Duodenal mucosa (tissue), 2 donors: ENCODE data around the gene GRIFIN.

Experiments used
- H3K27ac ChIP-seq: one replicate; pipeline ENCODE4 v1.7.0; 2013; ENCODE audit warnings: low read depth, low read length
- H3K27me3 ChIP-seq, 2 donors: one replicate each; pipeline ENCODE4 v1.7.0; 2013; ENCODE audit warnings: low read length in 2 of 2, control low read depth in 1 of 2; ENCODE audit not compliant: insufficient read depth in 2 of 2, control insufficient read depth in 1 of 2
- H3K36me3 ChIP-seq, 2 donors: one replicate each; pipeline ENCODE4 v1.7.0; 2013; ENCODE audit warnings: low read length in 2 of 2, control low read depth in 1 of 2; ENCODE audit not compliant: insufficient read depth in 2 of 2, control insufficient read depth in 1 of 2
- H3K4me1 ChIP-seq, 2 donors: one replicate each; pipeline ENCODE4 v1.7.0; 2013; ENCODE audit warnings: low read length in 2 of 2, control low read depth in 1 of 2; ENCODE audit not compliant: insufficient read depth in 2 of 2, control insufficient read depth in 1 of 2
- H3K4me3 ChIP-seq, 2 donors: one replicate each; pipeline ENCODE4 v1.7.0; 2013; ENCODE audit warnings: low read length in 2 of 2, low read depth in 1 of 2
- H3K9ac ChIP-seq, 2 donors: one replicate each; pipeline ENCODE4 v1.7.0; 2013; ENCODE audit warnings: low read length in 2 of 2, low read depth in 1 of 2
- H3K9me3 ChIP-seq, 2 donors: one replicate each; pipeline ENCODE4 v1.7.0; 2013; ENCODE audit warnings: low read length in 2 of 2, control low read depth in 1 of 2; ENCODE audit not compliant: control insufficient read depth in 1 of 2

Gene GRIFIN

DNA sequence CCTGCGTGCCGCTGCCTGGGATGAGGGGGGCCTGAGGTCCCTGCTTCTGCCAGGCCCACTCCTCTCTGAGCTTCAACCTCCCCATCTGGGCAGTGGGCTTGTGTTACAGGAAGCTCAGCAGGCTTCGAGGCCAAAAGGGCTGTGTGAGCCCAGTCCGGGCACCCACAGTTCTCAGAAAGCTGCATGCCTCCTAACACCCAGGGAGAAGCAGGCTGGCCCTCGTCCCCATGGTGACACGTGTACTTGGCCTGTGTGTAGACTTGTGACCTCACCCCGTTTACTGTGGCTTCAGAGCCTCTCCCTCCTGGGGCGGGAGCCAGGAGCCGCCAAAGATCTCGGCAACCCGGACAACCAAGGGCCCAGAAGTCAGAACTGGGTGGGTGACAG lies 2.2 kb upstream of the GRIFIN start:
- Histone ChIP-seq H3K27ac (no peak overlapping the region), H3K27me3 (peaks cover 4% of the 10 kb centered on the region in 2 donors), H3K36me3 (no peaks in the 10 kb centered on the region), H3K9ac (peak overlapping the region in 1 of 2 donors; percentile 23), H3K4me3 (no peak overlapping the region), H3K4me1 (peaks cover 24 to 26% of the 10 kb centered on the region in 2 donors), H3K9me3 (peaks cover 4 to 8% of the 10 kb centered on the region in 2 donors)

DNA sequence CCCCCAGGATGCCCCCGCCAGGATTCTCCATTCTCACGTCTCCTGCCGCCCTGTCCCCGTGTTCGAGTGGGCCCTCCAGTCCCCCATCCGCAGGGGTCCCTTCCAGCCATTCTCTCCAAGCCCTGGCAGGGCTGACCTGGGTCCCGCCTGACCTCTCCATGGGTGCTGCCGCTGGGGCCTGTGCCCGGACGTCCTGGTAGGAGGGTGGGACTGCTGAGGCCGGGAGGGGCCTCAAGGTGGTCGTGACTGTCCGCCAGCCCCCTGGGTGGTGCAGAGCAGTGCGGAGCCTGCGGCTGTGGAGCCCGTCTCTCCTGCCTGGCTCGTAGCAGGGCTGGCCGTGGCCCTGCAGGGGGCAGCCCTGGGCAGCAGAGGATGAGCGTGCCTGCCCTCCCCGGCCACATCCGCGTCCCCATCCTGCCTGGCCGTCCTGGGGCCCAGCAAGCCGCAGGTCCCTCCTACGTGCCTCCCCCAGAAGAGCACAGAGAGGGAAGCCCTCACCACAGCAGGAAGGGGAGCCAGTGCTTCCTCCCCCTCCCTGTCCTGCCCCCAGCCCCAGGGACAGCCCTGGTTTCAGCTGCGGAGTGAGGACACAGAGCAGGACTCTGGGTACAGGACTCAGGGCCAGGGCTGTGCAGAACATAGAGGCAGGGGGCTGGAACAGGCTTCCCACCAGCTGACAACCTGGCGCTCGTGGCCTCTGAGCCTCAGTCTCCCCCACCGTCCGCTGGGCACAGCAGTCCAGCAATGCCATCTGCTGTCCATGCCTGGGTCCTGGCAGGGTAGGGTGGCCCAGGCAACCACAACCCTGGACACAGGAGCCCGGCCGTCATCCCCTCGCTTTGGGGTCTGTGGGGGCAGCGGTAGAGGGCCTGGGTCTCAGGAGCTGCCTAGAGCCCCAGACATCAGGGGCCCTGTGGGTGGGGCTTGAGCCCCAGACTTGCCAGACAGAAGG lies 1.5 kb upstream of the GRIFIN start:
- H3K27me3 ChIP-seq = peaks cover 4% of the 10 kb centered on the region in 2 donors
- H3K4me3 ChIP-seq = no peak overlapping the region
- no peaks in the 10 kb centered on the region for H3K36me3 ChIP-seq
- H3K9ac ChIP-seq = peak overlapping the region in 1 of 2 donors; percentile 23
- H3K27ac ChIP-seq = no peak overlapping the region
- peaks cover 24 to 26% of the 10 kb centered on the region in 2 donors for H3K4me1 ChIP-seq
- peaks cover 0 to 2% of the 10 kb centered on the region in 2 donors for H3K9me3 ChIP-seq

DNA sequence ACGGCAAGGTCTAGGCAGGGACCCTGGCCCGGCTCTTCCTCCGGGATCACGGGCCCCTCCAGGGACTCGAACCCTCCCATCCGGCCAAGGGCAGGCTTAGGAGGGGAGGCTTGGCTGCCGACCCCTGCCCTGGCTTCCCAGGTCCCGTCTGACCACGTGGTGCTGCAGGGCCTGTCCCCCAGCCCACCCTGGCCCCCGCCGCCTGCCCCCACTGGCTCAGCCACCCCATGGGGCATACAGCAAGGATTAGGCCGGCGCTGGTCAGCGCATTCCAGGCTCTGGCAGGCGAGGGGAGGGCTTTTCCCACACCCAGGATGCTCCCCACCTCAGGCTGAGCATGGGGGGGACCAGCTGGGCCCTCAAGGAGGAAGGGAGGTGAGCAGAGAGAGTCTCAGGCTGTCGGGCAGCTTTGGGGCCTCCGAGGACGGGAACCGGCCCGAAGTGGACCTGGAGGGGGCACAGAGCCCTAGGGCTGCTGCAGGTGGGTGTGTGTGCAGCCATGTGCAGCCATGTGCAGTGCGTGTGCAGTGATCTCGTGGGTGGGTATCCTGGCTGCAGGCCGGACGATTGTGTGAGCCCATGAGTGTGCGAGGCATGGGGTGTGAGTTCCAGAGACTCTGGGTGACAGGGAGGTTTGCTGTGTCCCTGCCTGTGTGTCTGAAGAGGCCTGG lies 713 bp upstream of the GRIFIN start:
- Histone ChIP-seq H3K9me3 (no peaks in the 10 kb centered on the region), H3K4me3 (no peak overlapping the region), H3K36me3 (no peaks in the 10 kb centered on the region), H3K9ac (no peak overlapping the region), H3K4me1 (peaks cover 24 to 26% of the 10 kb centered on the region in 2 donors), H3K27ac (no peak overlapping the region), H3K27me3 (peaks cover 4% of the 10 kb centered on the region in 2 donors)

DNA sequence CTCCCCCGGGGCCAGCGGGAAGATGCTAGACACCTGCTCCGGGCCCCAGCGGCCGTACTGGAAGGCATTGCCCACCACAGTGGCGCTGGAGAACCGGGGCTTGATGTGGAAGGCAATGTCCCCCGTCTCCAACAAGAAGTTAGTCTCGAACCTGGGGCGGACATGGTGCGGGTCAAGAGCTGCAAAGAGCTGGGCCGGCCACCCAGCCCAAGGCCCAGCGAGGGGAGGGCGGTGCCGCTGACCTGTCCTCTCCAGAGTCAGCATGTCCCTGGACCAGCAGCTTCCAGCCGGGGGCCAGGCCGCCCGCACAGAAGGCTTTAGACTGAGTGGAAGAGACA lies 551 bp downstream of the GRIFIN start:
- Histone ChIP-seq H3K4me3 (no peak overlapping the region), H3K27me3 (peaks cover 0 to 5% of the 10 kb centered on the region in 2 donors), H3K9me3 (no peaks in the 10 kb centered on the region), H3K36me3 (no peaks in the 10 kb centered on the region), H3K27ac (no peak overlapping the region), H3K9ac (no peak overlapping the region), H3K4me1 (peaks cover 24 to 29% of the 10 kb centered on the region in 2 donors)

DNA sequence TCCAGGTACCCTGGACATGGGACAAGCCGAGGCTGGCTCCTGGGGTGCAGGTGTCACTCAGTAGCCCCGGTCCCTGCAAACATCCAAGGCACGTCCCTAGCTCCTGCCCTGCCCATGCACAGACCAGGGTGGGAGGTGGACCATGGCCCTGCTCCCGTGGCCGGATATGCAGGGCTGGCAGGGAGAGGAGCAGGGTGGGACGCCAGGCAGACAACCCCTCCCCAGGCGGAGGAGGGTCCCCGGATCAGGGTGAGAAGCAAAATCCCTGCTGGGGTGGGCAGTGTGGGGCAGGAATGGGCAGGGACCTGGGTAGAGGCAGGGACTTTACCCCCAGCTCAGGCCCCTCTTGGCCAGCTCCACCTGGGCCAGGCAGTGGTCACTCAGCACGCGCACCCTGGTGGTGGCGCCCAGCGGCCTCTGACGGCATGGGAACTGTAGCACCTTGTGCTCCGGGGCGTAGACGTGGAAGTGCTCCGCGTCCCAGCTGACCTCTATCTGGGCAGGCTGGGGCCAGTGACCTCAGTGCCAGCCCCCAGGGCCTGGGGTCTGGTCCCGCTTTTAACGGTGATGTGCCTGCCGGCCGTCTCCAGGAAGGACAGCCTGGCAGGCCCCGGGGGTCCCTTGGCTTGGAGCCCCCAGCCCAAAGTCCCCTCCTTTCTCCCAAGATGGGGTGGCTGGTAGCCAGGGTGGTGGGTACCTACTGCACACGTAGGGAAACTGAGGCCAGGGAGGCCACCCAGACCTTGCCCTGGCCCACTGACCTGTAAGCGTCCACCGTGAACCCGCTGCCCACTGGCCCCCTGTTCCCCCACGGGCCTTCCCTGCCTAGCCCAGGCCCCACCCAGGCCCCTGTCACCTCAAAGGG lies 1.2 kb downstream of the GRIFIN start:
- H3K27me3 ChIP-seq = peaks cover 0 to 11% of the 10 kb centered on the region in 2 donors
- H3K27ac ChIP-seq = no peak overlapping the region
- no peaks in the 10 kb centered on the region for H3K9me3 ChIP-seq

DNA sequence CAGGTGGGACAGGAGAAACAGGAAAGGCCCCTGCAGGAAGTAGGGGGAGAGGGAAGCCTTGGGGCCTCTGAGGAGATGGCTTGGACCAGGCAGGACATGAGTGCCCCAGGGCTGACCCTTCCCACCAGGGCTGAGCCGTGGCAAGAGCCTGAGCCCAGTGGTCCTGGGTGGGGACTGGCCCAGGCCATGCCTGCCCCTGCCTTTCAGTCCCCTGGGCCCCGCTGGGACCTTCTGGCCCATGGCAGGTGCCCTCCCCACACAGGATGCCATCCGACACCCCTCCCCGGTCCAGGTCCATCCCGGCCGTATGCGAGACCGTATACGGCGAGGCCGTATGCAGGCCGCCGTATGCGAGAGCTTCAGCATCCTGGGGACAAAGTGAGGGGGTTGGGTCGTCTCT lies 2.0 kb downstream of the GRIFIN start:
- H3K9me3 ChIP-seq = no peaks in the 10 kb centered on the region
- H3K27ac ChIP-seq = no peak overlapping the region
- peaks cover 24 to 29% of the 10 kb centered on the region in 2 donors for H3K4me1 ChIP-seq
- peaks cover 0 to 10% of the 10 kb centered on the region in 2 donors for H3K27me3 ChIP-seq
- H3K9ac ChIP-seq = no peak overlapping the region
- no peaks in the 10 kb centered on the region for H3K36me3 ChIP-seq
- H3K4me3 ChIP-seq = no peak overlapping the region

More for the DNA sequence above, 1.2 kb downstream of the GRIFIN start:
- no peaks in the 10 kb centered on the region for H3K36me3 ChIP-seq
- peaks cover 24 to 29% of the 10 kb centered on the region in 2 donors for H3K4me1 ChIP-seq
- no peak overlapping the region for H3K9ac ChIP-seq
- H3K4me3 ChIP-seq = no peak overlapping the region

DNA sequence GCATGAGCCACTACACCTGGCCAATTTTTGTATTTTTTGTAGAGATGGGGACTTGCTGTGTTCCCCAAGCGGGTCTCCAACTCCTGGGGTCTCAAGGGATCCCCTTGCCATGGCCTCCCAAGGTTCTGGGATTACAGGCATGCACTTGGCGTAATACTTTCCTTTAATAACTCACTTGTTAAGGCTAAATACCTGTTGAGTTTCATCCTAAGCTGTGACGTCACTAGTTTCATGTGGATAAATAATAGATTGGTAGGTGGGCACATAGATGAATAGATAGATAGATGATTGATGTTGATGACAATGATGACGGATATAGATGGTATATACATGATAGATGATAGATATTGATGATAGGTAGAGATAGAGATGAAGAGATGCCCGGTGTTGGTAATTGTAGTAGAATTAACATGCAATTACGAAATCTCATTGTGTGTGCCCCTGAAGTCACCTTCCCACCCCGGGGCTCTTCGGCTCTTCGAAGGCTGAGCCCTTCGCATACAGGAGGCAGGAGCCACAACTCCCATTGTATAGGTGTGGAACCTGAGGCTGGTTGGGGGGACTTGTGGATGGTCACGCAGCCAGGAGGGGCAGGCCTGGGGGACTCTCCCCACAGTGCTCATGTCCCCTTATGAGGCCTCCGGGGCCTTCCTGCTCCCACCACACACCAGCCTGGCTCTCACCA lies 2.6 kb downstream of the GRIFIN start:
- Histone ChIP-seq H3K9ac (no peak overlapping the region), H3K4me3 (no peak overlapping the region), H3K9me3 (no peaks in the 10 kb centered on the region), H3K27me3 (peaks cover 0 to 9% of the 10 kb centered on the region in 2 donors), H3K27ac (no peak overlapping the region), H3K36me3 (no peaks in the 10 kb centered on the region), H3K4me1 (peaks cover 20 to 27% of the 10 kb centered on the region in 2 donors)

DNA sequence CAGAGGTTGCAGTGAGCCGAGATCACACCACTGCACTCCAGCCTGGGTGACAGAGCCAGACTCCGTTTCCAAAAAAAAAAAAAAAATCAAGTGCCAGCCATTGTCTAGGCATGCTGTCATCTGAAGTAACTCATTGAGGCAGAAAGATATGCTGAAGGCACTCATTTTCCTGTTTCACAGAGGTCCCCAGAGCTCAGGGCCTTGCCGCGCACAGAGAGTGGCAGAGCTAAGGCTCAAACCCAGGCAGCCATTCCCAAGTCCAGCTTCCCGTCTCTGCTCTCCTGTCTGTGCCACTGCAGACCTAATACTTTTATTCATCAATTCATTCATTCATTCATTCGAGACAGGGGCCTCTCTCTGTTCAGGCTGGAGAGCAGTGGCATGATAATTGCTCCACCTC lies 3.5 kb downstream of the GRIFIN start:
- no peaks in the 10 kb centered on the region for H3K9me3 ChIP-seq
- H3K36me3 ChIP-seq = no peaks in the 10 kb centered on the region
- no peak overlapping the region for H3K27ac ChIP-seq
- peaks cover 0 to 9% of the 10 kb centered on the region in 2 donors for H3K27me3 ChIP-seq
- H3K4me1 ChIP-seq = peaks cover 11 to 19% of the 10 kb centered on the region in 2 donors
- H3K9ac ChIP-seq = no peak overlapping the region
- no peak overlapping the region for H3K4me3 ChIP-seq

DNA sequence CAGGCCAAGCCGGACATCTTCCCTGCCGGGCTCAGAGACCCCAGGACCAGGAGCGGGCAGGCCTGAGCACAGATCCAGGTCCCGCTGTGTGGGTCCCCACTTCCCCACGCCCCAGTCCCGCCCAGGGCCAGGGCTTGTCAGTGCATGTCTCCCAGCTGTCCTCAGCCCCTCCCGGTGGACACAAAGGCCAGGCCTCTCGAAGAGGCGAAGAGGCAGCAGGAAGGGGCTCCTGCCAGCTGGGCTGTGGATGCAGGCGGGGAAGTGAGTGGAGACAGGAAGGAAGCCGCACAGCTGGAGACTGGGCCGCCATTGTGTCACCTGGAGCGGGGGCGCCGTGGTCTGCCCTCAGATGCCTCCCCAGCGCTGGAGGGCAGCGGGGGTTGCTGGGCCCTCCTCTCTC lies 4.8 kb downstream of the GRIFIN start:
- H3K4me3 ChIP-seq = no peak overlapping the region
- no peak overlapping the region for H3K9ac ChIP-seq
- peaks cover 0 to 7% of the 10 kb centered on the region in 2 donors for H3K4me1 ChIP-seq
- peaks cover 0 to 9% of the 10 kb centered on the region in 2 donors for H3K27me3 ChIP-seq
- no peaks in the 10 kb centered on the region for H3K9me3 ChIP-seq
- H3K36me3 ChIP-seq = no peaks in the 10 kb centered on the region
- no peak overlapping the region for H3K27ac ChIP-seq
